AG10803 (cell line): ENCODE results near the gene P3H4.

Experiments
- DNase-seq: peaks from one replicate; pipeline ENCODE4 v3.0.0; 2010; ENCODE audit warnings: low read depth
- H3K4me3 ChIP-seq: 2 replicates; pipeline ENCODE4 v1.5.1; 2011; ENCODE audit warnings: mild to moderate bottlenecking, low read length, control low read depth
- TF ChIP-seq, protein P1 (sequence below): conservative IDR thresholded peaks from 2 replicates; pipeline ENCODE4 v1.5.1; 2011; ENCODE audit warnings: mild to moderate bottlenecking, low read length, control low read depth, inconsistent platforms

P3H4 gene

DNA sequence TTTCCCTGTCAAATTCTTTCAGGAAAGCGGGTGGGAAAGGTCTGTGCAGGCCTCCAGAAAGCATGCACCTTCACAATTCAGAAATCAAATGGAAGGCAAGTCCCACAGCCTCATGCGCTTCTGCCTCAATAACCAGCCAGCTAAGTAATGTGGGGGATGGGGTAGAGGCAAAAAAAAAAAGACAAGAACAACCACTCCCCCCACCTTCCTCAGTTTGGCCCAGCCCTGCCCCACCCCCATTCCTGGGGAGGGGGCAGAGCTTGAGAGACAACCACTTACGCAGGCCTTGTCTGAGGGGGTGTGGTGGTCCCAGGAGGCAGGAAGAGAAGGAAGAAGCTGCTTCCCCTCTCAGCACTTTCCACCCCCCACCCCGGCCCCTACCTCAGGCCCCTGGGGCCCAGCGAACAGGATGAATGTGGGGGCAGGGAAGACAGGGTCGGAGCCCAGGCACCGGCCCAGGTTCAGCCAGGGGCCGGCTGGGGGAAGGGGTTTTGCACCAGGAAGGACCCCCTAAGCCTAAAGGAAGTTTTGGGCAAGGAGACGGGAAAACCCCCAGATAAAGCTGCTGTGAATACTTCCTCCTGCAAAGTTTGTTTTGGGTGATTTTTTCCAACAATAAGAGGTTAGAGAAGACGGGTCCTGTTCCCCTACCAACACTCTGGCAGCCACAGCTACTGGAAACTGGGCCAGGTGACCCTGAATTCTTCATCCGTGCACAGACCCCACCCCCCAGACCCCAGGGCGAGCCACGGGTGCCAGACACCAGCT lies 26.5 kb downstream of the P3H4 start:
- peak overlapping the region; percentile 56 for H3K4me3 ChIP-seq
- DNase-seq = no peak
- TF ChIP-seq, protein P1, sequence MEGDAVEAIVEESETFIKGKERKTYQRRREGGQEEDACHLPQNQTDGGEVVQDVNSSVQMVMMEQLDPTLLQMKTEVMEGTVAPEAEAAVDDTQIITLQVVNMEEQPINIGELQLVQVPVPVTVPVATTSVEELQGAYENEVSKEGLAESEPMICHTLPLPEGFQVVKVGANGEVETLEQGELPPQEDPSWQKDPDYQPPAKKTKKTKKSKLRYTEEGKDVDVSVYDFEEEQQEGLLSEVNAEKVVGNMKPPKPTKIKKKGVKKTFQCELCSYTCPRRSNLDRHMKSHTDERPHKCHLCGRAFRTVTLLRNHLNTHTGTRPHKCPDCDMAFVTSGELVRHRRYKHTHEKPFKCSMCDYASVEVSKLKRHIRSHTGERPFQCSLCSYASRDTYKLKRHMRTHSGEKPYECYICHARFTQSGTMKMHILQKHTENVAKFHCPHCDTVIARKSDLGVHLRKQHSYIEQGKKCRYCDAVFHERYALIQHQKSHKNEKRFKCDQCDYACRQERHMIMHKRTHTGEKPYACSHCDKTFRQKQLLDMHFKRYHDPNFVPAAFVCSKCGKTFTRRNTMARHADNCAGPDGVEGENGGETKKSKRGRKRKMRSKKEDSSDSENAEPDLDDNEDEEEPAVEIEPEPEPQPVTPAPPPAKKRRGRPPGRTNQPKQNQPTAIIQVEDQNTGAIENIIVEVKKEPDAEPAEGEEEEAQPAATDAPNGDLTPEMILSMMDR = no peak

DNA sequence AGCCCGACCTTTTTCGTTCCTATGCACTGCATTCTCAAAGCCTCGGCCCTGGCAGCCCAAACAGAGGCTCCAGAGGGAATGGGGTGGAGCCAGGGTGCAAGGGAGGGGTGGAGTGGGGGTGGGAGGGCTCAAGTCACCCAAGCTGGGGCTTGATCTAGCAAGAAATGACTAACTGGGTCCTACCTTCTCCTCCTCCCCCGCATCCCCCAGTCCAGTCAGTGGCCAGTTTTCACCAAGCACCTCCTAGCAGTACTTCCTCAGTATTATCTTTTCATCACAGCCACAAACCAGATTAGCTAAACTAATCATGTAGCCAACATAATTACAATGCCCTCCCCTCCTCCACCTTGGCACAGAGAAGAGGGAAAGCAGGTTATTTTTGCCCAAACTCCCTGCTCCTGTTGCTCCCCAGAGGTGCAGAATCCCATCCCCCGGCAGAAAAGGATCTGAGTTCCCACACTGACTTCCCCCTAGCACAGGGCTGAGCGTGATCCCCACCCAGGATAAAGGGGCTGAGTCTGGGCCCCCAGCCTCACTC lies 27.5 kb downstream of the P3H4 start:
- TF ChIP-seq, protein P1 = no peak
- no peak for DNase-seq
- no peak overlapping the region for H3K4me3 ChIP-seq

DNA sequence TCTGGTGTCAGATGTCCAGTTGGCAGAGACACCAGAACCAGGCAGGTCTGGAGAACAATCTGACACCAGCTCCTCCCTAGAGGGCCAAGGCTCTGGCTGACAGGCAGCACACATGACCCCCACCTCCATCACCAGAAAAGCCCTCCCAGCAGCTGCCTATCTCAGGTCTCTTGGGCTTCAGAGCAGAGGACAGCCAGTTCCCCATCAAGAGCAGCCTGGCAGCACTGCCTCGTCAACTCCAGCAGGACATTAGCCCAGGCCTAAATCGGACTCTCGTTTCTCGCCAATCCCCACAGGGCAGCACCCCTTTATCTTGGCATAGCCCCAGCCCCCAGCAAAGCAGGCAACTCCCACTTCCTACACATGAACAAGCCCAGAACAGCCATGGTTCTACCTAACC lies 29.6 kb downstream of the P3H4 start:
- H3K4me3 ChIP-seq = no peak overlapping the region
- DNase-seq = no peak
- TF ChIP-seq, protein P1 = no peak

DNA sequence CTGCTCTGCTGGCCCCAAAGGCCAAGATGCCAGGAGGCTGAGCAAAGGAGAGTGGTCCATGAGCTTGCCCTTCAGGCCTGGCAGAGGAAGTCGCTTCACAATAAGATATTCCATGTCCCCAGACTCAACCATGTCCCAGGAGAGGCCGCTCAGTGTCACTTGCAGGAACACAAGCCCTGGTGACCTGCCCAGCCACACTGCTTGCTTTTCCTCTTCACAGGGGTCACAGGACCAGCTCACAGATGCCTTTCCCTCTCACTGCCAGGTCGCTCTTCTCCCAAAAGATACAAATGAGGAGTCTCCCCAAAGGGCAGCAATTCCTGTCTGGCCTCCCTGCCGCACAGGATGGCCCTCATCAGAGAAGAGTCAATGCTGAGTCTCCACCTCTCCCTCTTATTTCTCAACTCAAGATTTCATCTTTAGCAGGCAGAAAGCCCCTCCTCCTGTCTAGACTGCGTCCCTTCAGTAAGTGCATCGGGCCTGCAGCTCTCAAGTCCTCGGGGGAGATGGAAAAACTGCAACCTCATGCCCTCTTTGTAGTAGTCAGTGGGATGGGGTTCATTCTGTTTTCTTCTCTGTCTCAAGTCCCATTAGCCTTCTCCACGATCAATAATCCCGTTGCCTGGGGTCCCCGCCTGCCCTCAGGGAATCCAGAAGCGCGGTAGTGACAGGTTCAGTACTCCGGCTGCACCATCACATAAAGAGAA lies 30.2 kb downstream of the P3H4 start:
- TF ChIP-seq, protein P1 = no peak
- no peak for DNase-seq
- no peak overlapping the region for H3K4me3 ChIP-seq

DNA sequence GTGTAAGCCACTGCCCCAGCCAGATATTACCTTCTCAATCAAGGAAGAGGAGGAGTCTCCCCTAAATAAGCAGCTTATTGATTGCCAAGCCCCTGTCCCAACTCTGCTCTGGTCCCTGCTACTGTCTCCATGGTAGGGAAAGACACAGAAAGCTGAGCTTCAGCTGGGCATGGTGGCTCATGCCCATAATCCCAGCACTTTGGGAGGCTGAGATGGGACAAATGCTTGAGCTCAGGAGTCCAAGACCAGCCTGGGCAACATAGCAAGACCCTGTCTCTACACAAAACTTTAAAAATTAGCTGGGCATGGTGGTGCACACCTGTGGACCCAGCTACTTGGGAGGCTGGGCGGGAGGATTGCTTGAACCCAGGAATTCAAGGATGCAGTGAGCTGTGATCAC lies 31.8 kb downstream of the P3H4 start:
- DNase-seq = no peak
- H3K4me3 ChIP-seq = no peak overlapping the region
- TF ChIP-seq, protein P1 = no peak

DNA sequence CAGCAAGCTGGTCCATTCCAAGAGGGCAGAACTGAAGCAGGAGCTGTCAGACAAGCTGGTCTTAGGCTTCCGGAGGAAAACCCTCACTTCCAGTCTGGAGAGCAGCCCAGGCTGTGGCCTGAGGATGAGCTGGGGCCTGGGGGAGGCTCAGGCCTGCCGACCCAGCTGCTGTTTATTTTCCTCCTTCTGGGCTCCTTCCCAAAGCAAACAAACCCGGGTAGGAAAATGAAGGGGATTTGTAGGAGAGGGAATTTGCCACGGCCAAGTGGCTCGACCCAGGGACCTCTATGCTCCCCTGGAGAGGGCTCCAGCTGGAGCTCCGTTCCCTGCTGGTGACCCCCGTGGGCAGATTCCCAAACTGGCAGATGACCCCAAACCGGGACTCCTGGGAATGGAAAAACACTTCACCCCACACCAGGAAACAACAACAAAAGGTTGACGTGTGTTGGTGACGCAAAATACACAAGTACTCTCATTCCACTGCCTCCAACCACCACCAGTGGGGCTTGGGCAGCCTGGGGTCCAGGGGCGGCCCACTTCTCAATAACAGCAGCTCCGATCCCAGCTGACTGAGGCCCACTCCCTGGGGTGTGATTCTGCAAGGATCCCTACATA lies 34.1 kb downstream of the P3H4 start:
- TF ChIP-seq, protein P1 = no peak
- no peak overlapping the region for H3K4me3 ChIP-seq
- DNase-seq = peak; percentile 79
